Effector memory CD8-positive, alpha-beta T cell (primary cell): Measurements from ENCODE around the gene ACSL4.

ENCODE experiments used
- ATAC-seq: fragments of 150-1000 bp; cut with Tn5 transposase; replicated peaks from 2 replicates; pipeline ENCODE4 v1.10.0; 2021; ENCODE audit warnings: mild to moderate bottlenecking, moderate library complexity
- DNase-seq, 3 experiments: peaks; one replicate each; pipeline ENCODE4 v3.0.0; 2021
- H3K27ac Mint-ChIP-seq, 2 donors: one replicate each; pipeline ENCODE4 v1.8.0; 2022; ENCODE audit warnings: mild to moderate bottlenecking in 2 of 2, mixed read lengths in 2 of 2, moderate library complexity in 2 of 2
- H3K27me3 Mint-ChIP-seq, 2 donors: one replicate each; pipeline ENCODE4 v1.8.0; 2022; ENCODE audit warnings: mixed read lengths in 2 of 2
- H3K36me3 Mint-ChIP-seq: one replicate; pipeline ENCODE4 v1.8.0; 2022; ENCODE audit warnings: mild to moderate bottlenecking, moderate library complexity, mixed read lengths; ENCODE audit not compliant: insufficient read depth
- H3K4me1 Mint-ChIP-seq, 2 donors: one replicate each; pipeline ENCODE4 v1.8.0; 2022; ENCODE audit warnings: low read depth in 2 of 2, mixed read lengths in 2 of 2
- H3K4me3 Mint-ChIP-seq, 2 donors: one replicate each; pipeline ENCODE4 v1.8.0; 2022; ENCODE audit warnings: mild to moderate bottlenecking in 2 of 2, mixed read lengths in 2 of 2, moderate library complexity in 2 of 2
- H3K9me3 Mint-ChIP-seq, 2 donors: one replicate each; pipeline ENCODE4 v1.8.0; 2022; ENCODE audit warnings: mixed read lengths in 2 of 2

Gene ACSL4

DNA sequence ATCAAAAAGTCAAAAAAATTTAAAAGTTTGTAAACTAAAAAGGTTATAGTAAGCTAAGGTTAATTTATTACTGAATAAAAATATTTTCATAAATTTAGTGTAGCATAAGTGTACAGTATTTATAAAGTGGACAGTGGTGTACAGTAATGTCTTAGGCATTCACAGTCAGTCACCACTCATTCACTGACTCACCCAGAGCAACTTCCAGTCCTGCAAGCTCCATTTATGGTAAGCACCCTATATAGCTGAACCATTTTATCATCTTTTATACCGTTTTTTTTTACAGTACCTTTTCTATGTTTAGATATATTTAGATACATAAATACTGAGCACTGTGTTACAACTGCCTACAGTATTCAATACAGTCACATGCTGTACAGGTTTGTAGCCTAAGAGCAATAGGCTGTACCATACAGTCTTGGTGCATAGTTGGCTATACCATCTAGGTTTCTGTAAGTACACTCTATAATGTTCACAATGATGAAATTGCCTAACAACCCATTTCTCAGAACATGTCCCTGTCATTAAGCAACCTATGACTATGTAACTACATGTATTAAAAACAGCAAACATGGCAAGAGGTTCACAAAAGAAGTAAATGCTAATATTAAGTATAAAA, 18.6 kb downstream of the ACSL4 start:
- DNase-seq (no peak), ATAC-seq (no peak)
- Mint-ChIP-seq H3K9me3 (no peaks in the 10 kb centered on the region), H3K36me3 (peaks cover 4% of the 10 kb centered on the region), H3K27me3 (no peaks in the 10 kb centered on the region), H3K4me3 (no peak overlapping the region), H3K27ac (no peak overlapping the region), H3K4me1 (peaks cover 10 to 35% of the 10 kb centered on the region in 2 donors)

DNA sequence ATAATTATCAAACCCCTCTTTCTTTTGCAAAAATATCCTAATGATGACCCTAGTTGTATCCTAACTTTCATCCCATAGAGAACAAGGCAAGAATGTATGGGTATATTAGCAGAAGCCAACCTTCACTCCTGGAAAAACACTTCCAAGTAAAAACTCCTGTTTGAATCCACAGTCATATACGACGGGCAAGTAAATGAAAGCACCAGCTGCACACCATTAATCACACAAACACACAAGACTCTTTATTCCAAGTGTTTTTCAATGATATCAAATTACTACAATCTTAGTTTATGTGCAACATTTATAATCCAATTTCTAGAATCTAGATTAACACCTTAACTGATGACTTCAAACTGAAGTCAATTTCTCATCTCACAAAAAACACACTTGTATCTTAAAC, 22.9 kb downstream of the ACSL4 start:
- DNase-seq (no peak), ATAC-seq (no peak)
- Mint-ChIP-seq H3K4me1 (peaks cover 15 to 39% of the 10 kb centered on the region in 2 donors), H3K4me3 (peak overlapping the region in 1 of 2 donors; percentile 27), H3K27me3 (no peaks in the 10 kb centered on the region), H3K36me3 (peaks cover 4% of the 10 kb centered on the region), H3K9me3 (no peaks in the 10 kb centered on the region), H3K27ac (no peak overlapping the region)

DNA sequence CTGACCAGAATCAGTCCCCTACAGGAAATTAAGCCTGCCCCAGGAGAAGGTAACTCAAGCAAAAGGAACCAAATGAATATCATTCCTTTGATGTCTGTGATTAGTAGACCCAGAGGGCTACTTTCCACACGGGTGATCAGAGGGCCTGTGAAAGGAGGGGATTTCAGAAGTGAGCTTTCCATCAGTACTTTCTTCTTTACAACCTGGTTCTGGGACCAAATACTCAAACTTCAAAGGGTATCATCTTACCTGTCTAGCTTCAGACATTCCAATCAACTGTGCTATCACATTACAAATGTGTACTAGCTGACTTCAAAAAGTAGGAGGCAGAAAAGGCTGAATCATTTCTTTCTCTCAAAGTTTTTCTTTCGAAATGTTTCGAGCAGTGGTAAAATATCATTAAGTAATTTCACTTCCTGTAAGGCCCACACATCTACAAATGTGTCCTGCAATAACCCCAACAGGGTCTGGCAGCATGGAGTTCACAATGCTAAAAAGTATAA, 23.9 kb downstream of the ACSL4 start:
- Mint-ChIP-seq H3K9me3 (no peaks in the 10 kb centered on the region), H3K4me3 (peak overlapping the region; percentile 4 to 47), H3K27me3 (no peaks in the 10 kb centered on the region), H3K27ac (peak overlapping the region; percentile 8 to 79), H3K36me3 (peaks cover 4% of the 10 kb centered on the region), H3K4me1 (peaks cover 24 to 49% of the 10 kb centered on the region in 2 donors)
- DNase-seq (no peak), ATAC-seq (peak; percentile 65)

DNA sequence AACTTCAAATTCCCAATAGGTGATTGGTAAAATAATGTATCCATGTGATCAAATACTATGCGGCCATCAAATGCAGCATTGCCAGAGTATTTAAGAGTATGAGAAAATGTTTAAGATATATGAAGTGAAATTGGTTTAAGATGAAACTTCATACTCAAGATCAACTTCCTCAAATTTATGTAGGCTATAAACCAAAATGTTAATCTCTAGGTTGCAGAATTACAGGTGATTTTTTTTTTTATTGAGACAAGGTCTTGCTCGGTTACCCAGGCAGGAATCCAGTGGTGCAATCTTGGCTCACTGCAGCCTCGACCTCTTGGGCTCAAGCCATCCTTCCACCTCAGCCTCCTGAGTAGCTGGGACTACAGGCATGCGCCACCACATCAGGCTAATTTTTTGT, 25.3 kb downstream of the ACSL4 start:
- no peak for DNase-seq
- ATAC-seq: no peak
- H3K27me3 Mint-ChIP-seq: no peaks in the 10 kb centered on the region
- no peaks in the 10 kb centered on the region for H3K36me3 Mint-ChIP-seq
- H3K4me1 Mint-ChIP-seq: peaks cover 21 to 39% of the 10 kb centered on the region in 2 donors
- H3K27ac Mint-ChIP-seq: peak overlapping the region in 1 of 2 donors; percentile 23
- H3K4me3 Mint-ChIP-seq: peak overlapping the region; percentile 33 to 64
- no peaks in the 10 kb centered on the region for H3K9me3 Mint-ChIP-seq

DNA sequence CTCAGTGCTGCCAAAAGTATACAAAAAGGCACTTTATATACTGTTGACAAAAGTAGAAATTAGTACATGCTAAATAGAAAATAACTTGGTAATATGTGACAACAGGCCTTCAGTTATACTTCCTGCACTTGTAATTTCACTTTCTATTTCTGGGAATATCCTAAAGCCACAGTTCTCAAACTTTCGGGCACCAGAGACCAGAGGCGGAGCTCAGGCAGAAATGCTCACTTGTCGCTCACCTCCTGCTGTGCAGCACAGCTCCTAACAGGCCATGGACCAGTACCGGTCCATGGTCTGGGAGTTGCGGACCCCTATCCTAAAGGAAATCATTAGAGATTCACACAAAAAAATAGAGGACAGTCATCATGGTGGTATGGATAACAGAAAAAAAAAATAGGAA, 25.7 kb downstream of the ACSL4 start:
- peaks cover 17 to 35% of the 10 kb centered on the region in 2 donors for H3K4me1 Mint-ChIP-seq
- no peak for DNase-seq

DNA sequence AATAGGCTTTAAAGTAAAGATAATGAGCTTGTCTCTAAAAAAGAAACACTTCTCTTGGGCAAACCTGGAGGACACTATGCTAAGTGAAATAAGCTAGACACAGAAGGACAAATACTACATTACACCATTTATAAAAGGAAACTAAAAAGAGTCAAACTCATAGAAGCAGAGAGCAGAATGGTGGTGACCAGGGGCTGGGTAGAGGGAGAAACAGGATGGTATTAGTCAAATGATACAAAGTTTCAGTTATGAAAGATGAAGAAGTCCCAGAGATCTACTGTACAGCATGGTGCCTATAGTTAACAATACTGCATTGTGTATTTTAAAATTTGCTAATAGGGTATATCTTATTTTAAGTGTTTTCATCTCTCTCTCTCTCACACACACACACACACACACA, 28.5 kb downstream of the ACSL4 start:
- Mint-ChIP-seq H3K27ac (peak overlapping the region in 1 of 2 donors; percentile 5), H3K4me3 (no peak overlapping the region), H3K27me3 (no peaks in the 10 kb centered on the region), H3K36me3 (no peaks in the 10 kb centered on the region), H3K4me1 (peaks cover 14 to 27% of the 10 kb centered on the region in 2 donors), H3K9me3 (no peaks in the 10 kb centered on the region)
- DNase-seq (no peak), ATAC-seq (no peak)

More for the DNA sequence above, 25.7 kb downstream of the ACSL4 start:
- Mint-ChIP-seq H3K27me3 (no peaks in the 10 kb centered on the region), H3K4me3 (peak overlapping the region; percentile 33 to 64), H3K36me3 (no peaks in the 10 kb centered on the region), H3K27ac (peak overlapping the region in 1 of 2 donors; percentile 23), H3K9me3 (no peaks in the 10 kb centered on the region)
- no peak for ATAC-seq

DNA sequence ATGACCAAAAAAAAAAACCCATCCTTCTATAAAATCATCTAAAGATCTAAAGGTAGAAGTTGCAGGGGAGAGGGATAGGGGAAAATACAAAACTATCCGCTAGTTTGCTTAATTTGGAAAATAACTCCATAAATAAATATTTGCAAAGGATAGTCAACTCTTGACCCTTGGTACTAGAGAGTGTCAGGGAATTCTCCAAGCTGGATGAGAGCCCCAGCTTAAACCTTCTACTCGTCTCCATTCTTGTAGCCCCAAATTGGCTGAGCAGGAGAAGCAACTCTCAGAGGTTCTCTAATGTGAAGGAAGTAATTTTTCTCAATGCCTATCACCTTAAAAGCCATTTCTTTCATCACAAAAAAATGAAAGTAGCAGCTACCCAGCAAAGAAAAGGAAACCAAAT, 35.2 kb downstream of the ACSL4 start:
- DNase-seq (no peak), ATAC-seq (no peak)
- Mint-ChIP-seq H3K9me3 (no peaks in the 10 kb centered on the region), H3K4me1 (peaks cover 5 to 17% of the 10 kb centered on the region in 2 donors), H3K27ac (no peak overlapping the region), H3K36me3 (peaks cover 3% of the 10 kb centered on the region), H3K4me3 (no peak overlapping the region), H3K27me3 (no peaks in the 10 kb centered on the region)

DNA sequence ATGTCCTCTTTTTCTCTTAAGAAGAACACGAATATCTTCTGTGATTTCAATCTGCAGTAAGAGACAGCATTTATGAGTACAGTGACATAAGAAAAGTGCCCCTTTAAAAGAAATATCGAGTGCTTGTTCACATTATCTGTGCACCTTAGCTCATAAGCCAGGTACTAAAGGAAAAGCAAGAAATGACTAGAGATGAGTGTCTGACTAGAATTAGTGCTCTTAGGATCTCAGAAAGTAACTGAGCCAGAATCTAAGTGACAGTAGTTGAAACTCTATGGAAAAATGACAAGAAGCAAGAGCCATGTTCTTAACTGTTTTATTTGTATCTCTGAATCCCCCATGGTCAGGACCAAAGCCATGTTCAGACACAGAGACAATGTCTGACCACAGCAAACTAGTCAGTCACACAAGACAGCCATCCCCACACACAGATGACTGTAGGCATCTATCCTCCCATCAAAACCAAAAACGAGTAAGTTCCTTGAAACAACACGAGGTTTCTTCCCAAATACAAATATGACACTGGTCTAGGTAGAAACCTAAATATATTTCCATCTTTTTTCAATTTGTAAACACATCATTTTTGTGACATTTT, 36.8 kb downstream of the ACSL4 start:
- DNase-seq (no peak), ATAC-seq (no peak)
- Mint-ChIP-seq H3K27ac (peak overlapping the region in 1 of 2 donors; percentile 38), H3K4me1 (peaks cover 5 to 22% of the 10 kb centered on the region in 2 donors), H3K4me3 (no peak overlapping the region), H3K36me3 (peaks cover 3% of the 10 kb centered on the region), H3K9me3 (no peaks in the 10 kb centered on the region), H3K27me3 (no peaks in the 10 kb centered on the region)

DNA sequence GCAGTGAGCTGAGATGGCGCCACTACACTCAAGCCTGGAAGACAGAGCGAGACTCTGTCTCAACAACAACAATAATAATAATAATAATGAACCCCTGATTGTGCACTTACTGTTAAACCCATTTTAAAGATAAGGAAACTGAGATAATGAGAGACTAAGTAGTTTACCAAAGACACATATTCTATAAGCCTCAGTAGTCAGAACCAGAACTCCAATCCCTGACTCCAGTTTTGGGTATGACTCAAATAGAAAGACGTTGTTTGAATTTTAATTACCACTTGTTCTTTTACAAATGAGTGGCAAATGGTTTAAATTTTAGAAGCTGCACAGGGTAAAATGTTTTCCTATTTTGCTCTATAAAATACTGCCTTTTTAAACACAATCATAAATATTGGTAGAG, 37.4 kb downstream of the ACSL4 start:
- Mint-ChIP-seq H3K36me3 (peaks cover 3% of the 10 kb centered on the region), H3K9me3 (no peaks in the 10 kb centered on the region), H3K27ac (peak overlapping the region in 1 of 2 donors; percentile 38), H3K27me3 (no peaks in the 10 kb centered on the region), H3K4me1 (peaks cover 5 to 22% of the 10 kb centered on the region in 2 donors), H3K4me3 (no peak overlapping the region)
- DNase-seq (no peak), ATAC-seq (no peak)

DNA sequence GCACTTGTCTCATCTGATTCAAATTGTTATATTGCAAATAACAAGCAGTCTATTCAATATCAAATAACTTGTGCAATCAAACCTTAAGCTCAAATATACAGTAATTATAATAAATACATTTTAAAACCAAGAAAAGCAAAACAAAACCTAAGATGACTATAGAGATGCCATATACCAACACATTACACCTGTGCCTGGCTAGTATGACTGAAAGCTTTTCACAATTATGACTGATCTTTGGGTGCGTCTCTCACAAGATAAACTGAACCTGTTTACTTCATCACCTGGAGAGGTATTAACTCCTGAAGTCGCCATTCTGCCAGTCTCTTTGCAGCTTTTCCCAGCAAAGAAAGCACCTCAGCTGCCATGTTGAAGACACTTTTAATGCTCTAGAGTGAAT, 41.3 kb downstream of the ACSL4 start:
- ATAC-seq (no peak), DNase-seq (no peak)
- no peak overlapping the region for H3K4me3 Mint-ChIP-seq
- H3K4me1 Mint-ChIP-seq: peaks cover 6 to 14% of the 10 kb centered on the region in 2 donors
- no peaks in the 10 kb centered on the region for H3K9me3 Mint-ChIP-seq
- peak overlapping the region in 1 of 2 donors; percentile 13 for H3K27ac Mint-ChIP-seq
- peaks cover 3% of the 10 kb centered on the region for H3K36me3 Mint-ChIP-seq
- no peaks in the 10 kb centered on the region for H3K27me3 Mint-ChIP-seq

DNA sequence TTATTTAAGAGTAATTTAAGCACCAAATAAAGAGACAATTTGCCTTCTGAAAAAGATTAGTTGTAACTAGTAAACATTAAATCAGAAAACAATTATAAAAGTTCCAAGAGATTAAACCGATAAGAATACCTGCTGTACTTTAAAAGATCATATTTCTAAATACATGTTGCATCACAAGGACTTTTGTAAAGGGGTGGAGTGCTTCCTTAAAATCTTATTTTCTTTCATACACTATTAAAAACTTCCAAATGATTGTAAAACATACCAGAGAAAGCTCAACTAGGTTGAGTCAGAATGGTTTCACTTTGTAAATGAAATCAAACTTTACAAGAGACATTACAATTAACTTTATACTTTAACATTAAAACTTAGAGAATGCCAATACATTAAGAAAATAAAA, 41.8 kb downstream of the ACSL4 start:
- Mint-ChIP-seq H3K36me3 (peaks cover 3% of the 10 kb centered on the region), H3K9me3 (no peaks in the 10 kb centered on the region), H3K4me1 (peaks cover 3 to 9% of the 10 kb centered on the region in 2 donors), H3K4me3 (no peak overlapping the region), H3K27me3 (no peaks in the 10 kb centered on the region), H3K27ac (no peak overlapping the region)
- DNase-seq (no peak), ATAC-seq (no peak)

DNA sequence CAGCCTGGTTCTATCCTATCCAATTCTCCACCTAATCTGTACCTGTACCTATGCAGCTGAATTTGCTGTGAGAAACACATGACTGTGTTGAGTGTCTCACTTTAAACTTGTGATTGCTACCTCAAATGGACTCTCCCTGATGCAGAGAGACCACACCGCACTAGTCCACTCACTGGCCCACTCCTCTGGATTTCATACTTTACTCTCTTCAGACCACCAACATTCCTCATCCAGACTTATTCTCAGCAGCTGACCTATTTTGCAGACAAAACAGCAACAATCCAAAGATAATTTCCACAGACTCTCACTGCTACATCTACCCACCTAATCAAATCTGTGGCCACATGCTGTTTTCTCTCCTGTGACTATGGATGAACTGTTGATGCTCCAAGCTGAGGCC, 45.2 kb downstream of the ACSL4 start:
- DNase-seq: no peak
- no peaks in the 10 kb centered on the region for H3K9me3 Mint-ChIP-seq
- H3K27ac Mint-ChIP-seq: no peak overlapping the region
- peaks cover 8 to 17% of the 10 kb centered on the region in 2 donors for H3K4me1 Mint-ChIP-seq
- ATAC-seq: no peak
- H3K36me3 Mint-ChIP-seq: peaks cover 2% of the 10 kb centered on the region
- H3K4me3 Mint-ChIP-seq: no peak overlapping the region
- no peaks in the 10 kb centered on the region for H3K27me3 Mint-ChIP-seq

DNA sequence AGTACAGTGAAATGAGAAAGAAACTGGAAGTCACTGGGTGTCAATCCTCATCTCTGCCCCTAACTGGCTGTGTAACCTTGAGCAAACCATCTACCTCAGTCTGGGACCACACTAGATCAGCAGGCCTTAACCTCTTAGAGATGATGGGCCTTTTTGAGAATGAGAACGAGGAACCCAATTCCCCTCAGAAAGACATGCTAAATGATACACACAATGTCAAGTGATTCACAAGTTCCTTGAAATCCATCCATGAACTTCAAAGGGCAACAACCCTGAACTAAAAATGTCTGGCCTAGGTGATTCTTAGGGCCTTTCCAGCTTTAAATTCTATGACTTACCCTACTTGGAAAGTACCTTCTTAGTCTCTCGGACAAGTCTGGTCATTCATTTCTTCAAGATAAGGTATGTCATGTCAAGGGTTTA, 47.4 kb downstream of the ACSL4 start:
- Mint-ChIP-seq H3K27me3 (no peaks in the 10 kb centered on the region), H3K9me3 (no peaks in the 10 kb centered on the region), H3K36me3 (peaks cover 7% of the 10 kb centered on the region), H3K27ac (peak overlapping the region in 1 of 2 donors; percentile 86), H3K4me3 (no peak overlapping the region), H3K4me1 (peaks cover 8 to 11% of the 10 kb centered on the region in 2 donors)
- ATAC-seq: no peak
- no peak for DNase-seq

DNA sequence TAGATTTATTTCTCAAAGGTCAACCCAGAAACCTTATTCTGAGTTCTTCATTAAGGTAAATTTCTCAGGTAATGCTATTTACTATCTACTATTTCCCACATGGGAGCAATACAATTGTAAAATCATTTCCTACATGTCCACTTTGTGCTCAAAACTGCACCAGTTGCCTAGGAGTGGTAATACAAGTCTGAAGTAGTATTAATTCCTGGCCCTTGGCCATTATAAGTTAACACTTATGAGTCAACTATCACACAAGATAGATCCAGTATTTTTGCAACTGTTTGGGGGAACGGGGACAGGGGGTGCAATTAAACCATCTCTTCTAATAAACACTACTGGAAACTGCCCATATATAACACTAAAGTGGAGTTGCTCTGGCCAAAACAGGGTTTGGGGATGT, 48.9 kb downstream of the ACSL4 start:
- no peak overlapping the region for H3K4me3 Mint-ChIP-seq
- H3K9me3 Mint-ChIP-seq: no peaks in the 10 kb centered on the region
- peaks cover 7% of the 10 kb centered on the region for H3K36me3 Mint-ChIP-seq
- ATAC-seq (no peak), DNase-seq (no peak)
- no peaks in the 10 kb centered on the region for H3K27me3 Mint-ChIP-seq
- H3K27ac Mint-ChIP-seq: peak overlapping the region in 1 of 2 donors; percentile 25
- peaks cover 8 to 11% of the 10 kb centered on the region in 2 donors for H3K4me1 Mint-ChIP-seq
